K562 (cell line): Measurements from ENCODE around the gene REM2. TPM values are rescaled to one million over a fixed set of nuclear protein-coding genes. Genes with fewer than 3 reads are reported as not detected.

ENCODE experiments used
- ATAC-seq: fragments of 200-7000 bp; cut with Tn5 transposase; 3 replicates; pipeline ENCODE4 v1.9.1; 2020; ENCODE audit warnings: moderate library complexity
- BruUV-seq: library from RNA; stranded (reverse); fragments of 400-500 nt; replicated peaks from 2 replicates; lab custom pipeline; 2021; lab: Mats Ljungman, UMichigan
- CTCF ChIA-PET: fragments of 300-600 bp; formaldehyde crosslinking; extraction: SDS; loops from one replicate; lab custom pipeline; 2021; ENCODE audit warnings: low intra/inter-chr PET ratio; lab: Yijun Ruan, JAX
- POLR2A ChIA-PET: fragments of 300-600, 350-650 bp; sonication (Branson Sonifier 250); formaldehyde crosslinking; extraction: SDS; loops from one replicate; lab custom pipeline; 2021; ENCODE audit warnings: antibody characterized with exemption, inconsistent platforms; lab: Yijun Ruan, JAX
- DNase-seq, 4 experiments: peaks; one replicate each; pipeline versions ENCODE4 v3.0.0 to v3.0.0-alpha.2; 2011 to 2018; ENCODE audit warnings: low spot score in 3 of 4, mixed read lengths in 3 of 4; ENCODE audit errors: extremely low read depth in 1 of 4
- FAIRE-seq: peaks from 2 replicates; lab custom pipeline; 2011; peaks lifted over from hg19 to GRCh38; lab: Jason Lieb, UNC
- H2AFZ ChIP-seq: 2 replicates; pipeline ENCODE4 v1.6.0; 2011; ENCODE audit warnings: low read depth, low read length, control low read depth, inconsistent platforms
- H3K27ac ChIP-seq: fragments of 200-600 bp; 3 replicates; pipeline ENCODE4 v1.8.0; 2011; ENCODE audit warnings: low read depth, mild to moderate bottlenecking, control low read depth, inconsistent platforms, low read length, moderate library complexity, mixed read lengths; ENCODE audit errors: extremely low read depth
- H3K27me3 ChIP-seq, 2 experiments: fragments of 300-600 bp in 1 of 2; 2 replicates in 1 of 2; 3 replicates in 1 of 2; pipeline versions ENCODE4 v1.6.0 to v1.8.0; 2011; ENCODE audit warnings: inconsistent platforms in 2 of 2, low read length in 2 of 2, mild to moderate bottlenecking in 1 of 2, mixed read lengths in 1 of 2, moderate library complexity in 1 of 2; ENCODE audit not compliant: control insufficient read depth in 2 of 2, insufficient read depth in 2 of 2
- H3K36me3 ChIP-seq: fragments of 300-600 bp; 3 replicates; pipeline ENCODE4 v1.8.0; 2011; ENCODE audit warnings: mild to moderate bottlenecking, low read length, inconsistent platforms; ENCODE audit not compliant: control insufficient read depth, insufficient read depth
- H3K4me1 ChIP-seq, 2 experiments: fragments of 200-600 bp in 1 of 2; replicated peaks in 1 of 2; 2 replicates in 1 of 2; 3 replicates in 1 of 2; pipeline versions ENCODE4 v1.5.1 to v1.8.0; 2011; ENCODE audit warnings: inconsistent platforms in 2 of 2, low read length in 2 of 2, mild to moderate bottlenecking in 1 of 2, mixed read lengths in 1 of 2, moderate library complexity in 1 of 2; ENCODE audit not compliant: control insufficient read depth in 2 of 2, insufficient read depth in 2 of 2
- H3K4me2 ChIP-seq: 2 replicates; pipeline ENCODE4 v1.6.1; 2011; ENCODE audit warnings: low read length, control low read depth, inconsistent platforms, mixed read lengths; ENCODE audit not compliant: insufficient read depth
- H3K4me3 ChIP-seq: fragments of 200-600 bp; sonication (generic), shearing (Covaris generic); 2 replicates; pipeline ENCODE4 v1.5.1; 2016; ENCODE audit warnings: control low read depth, inconsistent platforms
- H3K79me2 ChIP-seq: fragments of 200-600 bp; 3 replicates; pipeline ENCODE4 v1.8.0; 2011; ENCODE audit warnings: low read length, inconsistent platforms; ENCODE audit not compliant: control insufficient read depth, insufficient read depth
- H3K9ac ChIP-seq, 2 experiments: 2 replicates each; pipeline versions ENCODE4 v1.6.0 to v1.6.1; 2011; ENCODE audit warnings: low read depth in 2 of 2, low read length in 2 of 2, control low read depth in 1 of 2, inconsistent platforms in 1 of 2, mild to moderate bottlenecking in 1 of 2, mixed read lengths in 1 of 2; ENCODE audit not compliant: insufficient read depth in 1 of 2
- H3K9me1 ChIP-seq: one replicate; pipeline ENCODE4 v1.6.0; 2011; ENCODE audit warnings: inconsistent platforms, mild to moderate bottlenecking, low read length, moderate library complexity; ENCODE audit not compliant: control insufficient read depth, insufficient read depth
- H3K9me3 ChIP-seq: replicated peaks from 2 replicates; pipeline ENCODE4 v1.5.1; 2011; ENCODE audit warnings: low read depth, low read length, inconsistent platforms; ENCODE audit not compliant: control insufficient read depth, insufficient read depth
- H4K20me1 ChIP-seq: replicated peaks from 2 replicates; pipeline ENCODE4 v1.6.1; 2011; ENCODE audit warnings: low read length, inconsistent platforms, mixed read lengths; ENCODE audit not compliant: control insufficient read depth, insufficient read depth
- ADNP ChIP-seq: fragments of 200-800 bp; sonication (Bioruptor generic); IDR thresholded peaks from 2 replicates; pipeline ENCODE4 v1.6.1; 2016; ENCODE audit warnings: missing genetic modification characterization, missing compliant biosample characterization
- CEBPG ChIP-seq, 3 experiments: fragments of 200-800 bp in 1 of 3; sonication (Bioruptor generic) in 1 of 3; sonication (generic) in 1 of 3; formaldehyde crosslinking in 1 of 3; IDR thresholded peaks in 2 of 3; conservative IDR thresholded peaks in 1 of 3; 2 replicates each; pipeline versions ENCODE4 v1.6.1 to v1.8.0; 2016 to 2022; ENCODE audit warnings: missing compliant biosample characterization in 2 of 3, missing genetic modification characterization in 2 of 3, mild to moderate bottlenecking in 1 of 3, missing genetic modification reagents in 1 of 3
- EHMT2 ChIP-seq: fragments of 450-650 bp; IDR thresholded peaks from 2 replicates; pipeline ENCODE4 v1.6.1; 2018; ENCODE audit warnings: antibody characterized with exemption
- FOXA3 ChIP-seq, 2 experiments: fragments of 450-650 bp in 1 of 2; sonication (generic) in 1 of 2; formaldehyde crosslinking; IDR thresholded peaks in 1 of 2; conservative IDR thresholded peaks in 1 of 2; 2 replicates each; pipeline versions ENCODE4 v1.4.0 to v1.8.0; 2020 to 2022; ENCODE audit warnings: mild to moderate bottlenecking in 2 of 2, missing genetic modification reagents in 1 of 2
- RAD21 ChIP-seq, 2 experiments: fragments of 250-450 bp in 1 of 2; fragments of 450-650 bp in 1 of 2; sonication (Bioruptor Pico) in 1 of 2; formaldehyde crosslinking in 1 of 2; IDR thresholded peaks in 1 of 2; conservative IDR thresholded peaks in 1 of 2; 2 replicates each; pipeline versions ENCODE4 v1.4.0 to v1.8.0; 2020 to 2022; ENCODE audit warnings: mild to moderate bottlenecking in 2 of 2, moderate library complexity in 1 of 2
- RCOR1 ChIP-seq, 2 experiments: IDR thresholded peaks; 2 replicates each; pipeline ENCODE4 v1.6.1; 2012; ENCODE audit warnings: low read depth in 2 of 2, low read length in 2 of 2, borderline replicate concordance in 1 of 2, improper control_type of control experiment in 1 of 2
- SMARCB1 ChIP-seq: IDR thresholded peaks from 2 replicates; pipeline ENCODE4 v1.6.1; 2011; ENCODE audit warnings: improper control_type of control experiment, low read depth; ENCODE audit not compliant: insufficient read length
- SOX6 ChIP-seq: fragments of 450-650 bp; IDR thresholded peaks from 2 replicates; pipeline ENCODE4 v1.6.1; 2014; ENCODE audit warnings: mild to moderate bottlenecking
- SPI1 ChIP-seq: IDR thresholded peaks from 2 replicates; pipeline ENCODE4 v1.6.1; 2011; ENCODE audit warnings: low read depth, low read length, control low read depth, borderline replicate concordance
- XRCC5 ChIP-seq: fragments of 200-400 bp; formaldehyde crosslinking; IDR thresholded peaks from 2 replicates; pipeline ENCODE4 v1.6.1; 2017; ENCODE audit warnings: low read depth, mild to moderate bottlenecking, low read length
- ZNF316 ChIP-seq: fragments of 450-650 bp; IDR thresholded peaks from 2 replicates; pipeline ENCODE4 v1.6.1; 2016
- WGBS: fragments of 100-300 bp; shearing (Covaris generic); methylation state at CpG from one replicate; pipeline ENCODE4 v1.1.6; 2016; ENCODE audit warnings: low coverage, mixed read lengths; ENCODE audit not compliant: insufficient coverage; ENCODE audit errors: missing lambda C conversion rate; 5-methylcytosine and 5-hydroxymethylcytosine counted together
- in situ Hi-C: fragments of 300-500 bp; cut with MboI; formaldehyde crosslinking; loops from 4 replicates; pipeline ENCODE4 v1.15.0; 2018; ENCODE audit warnings: inconsistent platforms, mixed read lengths
- intact Hi-C: fragments of 100-400 bp; cut with micrococcal nuclease; formaldehyde crosslinking; loops from 2 replicates; pipeline ENCODE4 v1.14.2; 2022
- polyA plus RNA-seq, 8 experiments: library from polyadenylated mRNA; depleted of rRNA in 4 of 8; stranded (reverse) in 5 of 8; unstranded in 3 of 8; fragments of >200 nt; fragmentation: Nextera tagmentation in 2 of 8; fragmentation: Illumina TruSeq in 1 of 8; extraction: Ambion mirVana in 2 of 8; extraction: Trizol in 1 of 8; gene quantifications; 2 replicates each; pipeline versions ENCODE4 v1.2.1 to v1.2.3, GENCODE V29; 2011 to 2014; ENCODE audit warnings: inconsistent platforms in 1 of 8, missing spikeins in 1 of 8
- total RNA-seq, 7 experiments: library from RNA; depleted of rRNA in 6 of 7; stranded (reverse); fragments of >200 nt in 6 of 7; fragmentation: Illumina TruSeq in 2 of 7; extraction: Trizol in 2 of 7; gene quantifications; 2 replicates each; pipeline versions ENCODE4 v1.2.1 to v1.2.3, GENCODE V29; 2011 to 2021; ENCODE audit warnings: low replicate concordance in 1 of 7
- TF ChIP-seq, protein P1 (sequence below): sonication (generic); formaldehyde crosslinking; IDR thresholded peaks from 2 replicates; pipeline ENCODE4 v1.8.1; 2023; ENCODE audit warnings: mild to moderate bottlenecking, missing genetic modification reagents
- TF ChIP-seq, protein P2 (sequence below), 3 experiments: IDR thresholded peaks in 2 of 3; conservative IDR thresholded peaks in 1 of 3; 2 replicates each; pipeline ENCODE4 v1.5.1; 2011 to 2012; ENCODE audit warnings: low read length in 3 of 3, mild to moderate bottlenecking in 3 of 3, control low read depth in 2 of 3, improper control_type of control experiment in 1 of 3, inconsistent platforms in 1 of 3, low read depth in 1 of 3, mixed read lengths in 1 of 3, moderate library complexity in 1 of 3; ENCODE audit not compliant: insufficient read depth in 2 of 3

Gene REM2
- total and polyA plus RNA-seq, 9 of the 15 experiments (the other 6 are each of a cell fraction or from before 2014, with no cell fraction given), result 0.18 to 1.0 (median 0.38) TPM

DNA sequence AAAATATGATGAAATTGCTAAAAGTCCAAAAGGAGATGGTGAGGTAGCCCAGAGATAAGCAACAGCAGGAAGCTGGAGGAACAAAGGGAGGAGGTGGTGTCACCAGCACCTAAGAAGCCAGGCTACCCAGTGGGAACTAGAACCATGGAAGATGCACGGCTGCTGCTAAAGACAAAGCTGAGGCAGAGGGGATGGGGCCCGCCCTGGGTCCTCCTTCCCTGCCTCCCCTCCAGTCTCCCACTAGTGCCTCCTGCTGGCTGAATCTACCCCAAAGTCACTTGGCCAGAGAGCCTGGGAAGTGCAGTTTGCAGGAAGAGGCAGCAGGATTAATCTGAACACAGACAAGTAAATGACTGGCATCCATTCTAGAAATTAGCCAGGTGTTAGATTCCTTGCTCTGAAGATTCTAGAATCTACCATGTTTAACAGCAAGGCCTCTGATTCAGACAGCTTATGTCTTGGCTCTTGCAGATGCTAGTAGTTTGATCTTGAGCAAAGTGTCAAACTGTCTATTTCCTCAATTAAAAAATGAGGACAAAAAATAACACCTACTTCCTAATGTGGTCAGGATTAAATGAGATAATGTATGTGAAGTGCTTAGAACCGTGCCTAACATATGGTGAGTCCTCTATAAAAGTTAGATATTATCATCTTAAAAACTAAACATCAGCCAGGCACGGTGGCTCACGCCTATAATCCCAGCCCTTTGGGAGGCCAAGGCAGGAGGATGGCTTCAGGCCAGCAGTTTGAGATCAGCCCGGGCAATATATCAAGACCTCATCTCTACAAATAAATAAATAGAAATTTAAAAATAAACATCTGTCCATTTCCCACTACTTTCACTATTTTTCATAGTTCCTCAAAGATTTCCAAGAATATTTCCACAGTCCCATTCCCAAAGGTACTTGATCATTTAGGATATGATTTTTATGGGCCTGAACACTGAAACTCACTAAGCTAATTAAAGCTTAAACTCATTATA is 17.3 kb upstream of the REM2 start:
- CTCF ChIA-PET, result interaction anchor here (0.8 to 1.3 kb wide), 3 partner anchors 42 to 309 kb away, joined by 4 to 5 read pairs (median 4); no protein-coding TSS in a partner anchor
- DNase-seq, result peak; percentile 48 to 72 (median 62)
- POLR2A ChIA-PET, result interaction anchor here (0.7 to 1.1 kb wide), 3 partner anchors 8 to 93 kb away, joined by 3 to 4 read pairs (median 3); no protein-coding TSS in a partner anchor
- Histone ChIP-seq H3K36me3 (no peaks in the 10 kb centered on the region), H3K9me3 (no peaks in the 10 kb centered on the region), H3K4me1 (peaks cover 14 to 20% of the 10 kb centered on the region in 2 experiments), H2AFZ (peak overlapping the region; percentile 56), H3K9me1 (no peaks in the 10 kb centered on the region), H3K9ac (no peak overlapping the region; a peak in 1 of 4 replicates), H4K20me1 (no peaks in the 10 kb centered on the region), H3K4me2 (peak overlapping the region; percentile 5; the same call in 1 of the 2 replicates), H3K27ac (no peak overlapping the region), H3K79me2 (no peaks in the 10 kb centered on the region), H3K27me3 (no peaks in the 10 kb centered on the region), H3K4me3 (no peak overlapping the region)
- no peak for FAIRE-seq
- 24% methylated on average over 6 of the region's 6 CpGs for WGBS
- BruUV-seq, result no TSS peak
- ATAC-seq, result peak; percentile 92
- intact Hi-C loops (no loop called here), in situ Hi-C loops (no loop called here)
- TF ChIP-seq XRCC5 (0 out of 2 replicates have a peak, but pooled peaks have one; percentile 43), ADNP (peak; percentile 42; the same call in 1 of the 2 replicates), RCOR1 (IDR thresholded peaks at IDR 0.05; ENCODE audit: borderline replicate concordance in 1 of 2, low read depth in 2 of 2, low read length in 2 of 2) (peak in 1 of 2 experiments; percentile 47; a peak in 1 of 4 replicates), SOX6 (0 out of 2 replicates have a peak, but pooled peaks have one; percentile 31), SMARCB1 (no peak), CEBPG (CRISPR knock-in tag; IDR thresholded peaks at IDR 0.05) (no peak), CEBPG (tag; conservative IDR thresholded peaks at IDR 0.05 in 1 of 2, IDR thresholded peaks at IDR 0.05 in 1 of 2) (peak in 1 of 2 experiments; percentile 29; a peak in 1 of 4 replicates), SPI1 (0 out of 2 replicates have a peak, but pooled peaks have one; percentile 12), EHMT2 (peak; percentile 68; the same call in 1 of the 2 replicates), FOXA3 (CRISPR knock-in tag; conservative IDR thresholded peaks at IDR 0.05 in 1 of 2, IDR thresholded peaks at IDR 0.05 in 1 of 2) (0 out of 4 replicates have a peak, but pooled peaks of 1 of the 2 experiments have one; percentile 44), RAD21 (CRISPR knock-in tag; conservative IDR thresholded peaks at IDR 0.05 in 1 of 2, IDR thresholded peaks at IDR 0.05 in 1 of 2) (peak in 1 of 2 experiments; percentile 47; a peak in 2 of 4 replicates), ZNF316 (peak; percentile 44; the same call in 1 of the 2 replicates)
- TF ChIP-seq, protein P1, sequence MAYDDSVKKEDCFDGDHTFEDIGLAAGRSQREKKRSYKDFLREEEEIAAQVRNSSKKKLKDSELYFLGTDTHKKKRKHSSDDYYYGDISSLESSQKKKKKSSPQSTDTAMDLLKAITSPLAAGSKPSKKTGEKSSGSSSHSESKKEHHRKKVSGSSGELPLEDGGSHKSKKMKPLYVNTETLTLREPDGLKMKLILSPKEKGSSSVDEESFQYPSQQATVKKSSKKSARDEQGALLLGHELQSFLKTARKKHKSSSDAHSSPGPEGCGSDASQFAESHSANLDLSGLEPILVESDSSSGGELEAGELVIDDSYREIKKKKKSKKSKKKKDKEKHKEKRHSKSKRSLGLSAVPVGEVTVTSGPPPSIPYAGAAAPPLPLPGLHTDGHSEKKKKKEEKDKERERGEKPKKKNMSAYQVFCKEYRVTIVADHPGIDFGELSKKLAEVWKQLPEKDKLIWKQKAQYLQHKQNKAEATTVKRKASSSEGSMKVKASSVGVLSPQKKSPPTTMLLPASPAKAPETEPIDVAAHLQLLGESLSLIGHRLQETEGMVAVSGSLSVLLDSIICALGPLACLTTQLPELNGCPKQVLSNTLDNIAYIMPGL, result no peak
- TF ChIP-seq, protein P2, sequence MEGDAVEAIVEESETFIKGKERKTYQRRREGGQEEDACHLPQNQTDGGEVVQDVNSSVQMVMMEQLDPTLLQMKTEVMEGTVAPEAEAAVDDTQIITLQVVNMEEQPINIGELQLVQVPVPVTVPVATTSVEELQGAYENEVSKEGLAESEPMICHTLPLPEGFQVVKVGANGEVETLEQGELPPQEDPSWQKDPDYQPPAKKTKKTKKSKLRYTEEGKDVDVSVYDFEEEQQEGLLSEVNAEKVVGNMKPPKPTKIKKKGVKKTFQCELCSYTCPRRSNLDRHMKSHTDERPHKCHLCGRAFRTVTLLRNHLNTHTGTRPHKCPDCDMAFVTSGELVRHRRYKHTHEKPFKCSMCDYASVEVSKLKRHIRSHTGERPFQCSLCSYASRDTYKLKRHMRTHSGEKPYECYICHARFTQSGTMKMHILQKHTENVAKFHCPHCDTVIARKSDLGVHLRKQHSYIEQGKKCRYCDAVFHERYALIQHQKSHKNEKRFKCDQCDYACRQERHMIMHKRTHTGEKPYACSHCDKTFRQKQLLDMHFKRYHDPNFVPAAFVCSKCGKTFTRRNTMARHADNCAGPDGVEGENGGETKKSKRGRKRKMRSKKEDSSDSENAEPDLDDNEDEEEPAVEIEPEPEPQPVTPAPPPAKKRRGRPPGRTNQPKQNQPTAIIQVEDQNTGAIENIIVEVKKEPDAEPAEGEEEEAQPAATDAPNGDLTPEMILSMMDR (IDR thresholded peaks at IDR 0.05 in 2 of 3, conservative IDR thresholded peaks at IDR 0.05 in 1 of 3; ENCODE audit: insufficient read depth in 2 of 3, low read depth in 1 of 3, low read length in 3 of 3), result peak; percentile 69 to 84 (median 75)
